GM10847 (cell line): ENCODE data around the gene ENG.

Experiments
- POLR2A ChIP-seq: IDR thresholded peaks from 2 replicates; pipeline ENCODE4 v1.6.1; 2011; ENCODE audit not compliant: insufficient read length; ENCODE audit errors: extremely low read depth

Gene ENG

DNA sequence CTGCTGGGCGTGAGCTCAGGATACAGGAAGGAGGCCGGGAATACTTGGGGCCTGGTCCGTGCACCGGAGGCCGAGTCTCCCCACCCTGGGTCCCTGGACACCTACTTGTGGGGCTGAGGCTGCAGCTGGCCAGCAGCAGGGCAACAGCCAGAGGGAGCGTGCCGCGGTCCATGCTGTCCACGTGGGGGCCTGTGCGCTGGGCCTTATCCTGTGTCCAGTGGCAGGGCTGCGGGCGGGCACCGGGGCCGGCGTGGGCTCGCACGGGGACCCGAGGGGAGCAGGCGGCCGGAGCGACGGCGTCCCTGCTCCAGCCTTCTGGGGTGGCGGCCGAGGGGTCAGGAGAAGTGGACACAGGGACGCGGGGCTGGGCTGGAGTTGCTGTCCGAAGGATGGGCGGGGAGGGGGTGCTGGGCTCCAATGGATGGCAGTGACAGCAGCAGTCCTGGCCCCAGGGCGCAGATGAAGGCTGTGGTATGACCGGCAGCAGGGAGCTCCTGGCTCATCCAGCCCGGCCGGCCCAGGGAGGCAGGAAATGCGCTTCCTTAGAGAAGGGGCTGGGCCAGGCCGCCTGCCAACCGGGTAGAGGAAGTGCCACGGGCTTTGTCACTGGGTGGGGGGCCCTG, at the start of gene ENG:
Gene ENG (minus strand): TSS at position 475 of the 623 bp plus-strand sequence. CDS start 303 bp downstream, at position 172.
- TF ChIP-seq POLR2A = no peak

DNA sequence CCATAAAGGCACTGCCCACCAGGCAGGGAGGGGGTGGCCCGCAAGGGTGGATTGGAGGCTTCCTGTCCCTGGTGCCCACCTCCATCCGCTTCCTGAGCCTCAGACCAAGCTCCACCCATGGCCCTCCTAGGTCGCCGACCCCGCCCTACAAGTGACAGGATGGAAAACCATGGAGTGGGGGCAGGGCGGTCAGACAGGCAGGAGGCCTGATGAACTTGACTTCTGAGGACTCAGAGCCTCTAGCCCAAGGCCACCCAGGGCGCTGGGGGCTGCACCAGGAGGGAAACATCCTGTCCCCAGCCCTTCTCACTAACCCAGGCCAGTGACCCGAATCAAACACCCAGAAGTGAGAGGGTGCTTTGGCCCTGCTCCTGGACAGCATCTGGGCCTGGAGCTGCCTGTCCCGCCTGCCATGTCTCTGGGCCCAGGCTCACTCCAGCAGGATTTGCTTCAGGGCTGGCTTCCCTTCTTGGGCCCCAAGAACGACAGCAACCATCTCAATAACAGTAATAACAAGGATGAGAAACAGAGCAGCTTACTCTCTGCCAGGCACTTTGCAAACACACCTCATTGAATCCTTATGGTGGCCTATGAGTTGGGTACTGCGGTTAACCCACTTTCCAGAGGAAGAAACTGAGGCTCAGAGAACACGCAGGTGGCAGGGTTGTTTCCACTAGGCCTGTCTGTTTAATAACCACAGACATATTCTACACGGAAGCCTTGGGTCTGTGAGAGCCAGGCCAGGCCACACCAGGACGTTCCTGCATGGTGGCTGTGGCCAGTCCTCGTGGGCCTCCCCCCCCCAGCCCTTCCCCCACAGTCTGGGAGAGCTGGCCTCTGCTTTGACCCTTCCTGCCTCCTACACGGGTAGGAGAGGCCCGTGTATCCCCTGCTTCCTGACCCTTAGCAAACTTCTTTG, 49.4 kb upstream of the ENG start:
- TF ChIP-seq POLR2A = no peak

DNA sequence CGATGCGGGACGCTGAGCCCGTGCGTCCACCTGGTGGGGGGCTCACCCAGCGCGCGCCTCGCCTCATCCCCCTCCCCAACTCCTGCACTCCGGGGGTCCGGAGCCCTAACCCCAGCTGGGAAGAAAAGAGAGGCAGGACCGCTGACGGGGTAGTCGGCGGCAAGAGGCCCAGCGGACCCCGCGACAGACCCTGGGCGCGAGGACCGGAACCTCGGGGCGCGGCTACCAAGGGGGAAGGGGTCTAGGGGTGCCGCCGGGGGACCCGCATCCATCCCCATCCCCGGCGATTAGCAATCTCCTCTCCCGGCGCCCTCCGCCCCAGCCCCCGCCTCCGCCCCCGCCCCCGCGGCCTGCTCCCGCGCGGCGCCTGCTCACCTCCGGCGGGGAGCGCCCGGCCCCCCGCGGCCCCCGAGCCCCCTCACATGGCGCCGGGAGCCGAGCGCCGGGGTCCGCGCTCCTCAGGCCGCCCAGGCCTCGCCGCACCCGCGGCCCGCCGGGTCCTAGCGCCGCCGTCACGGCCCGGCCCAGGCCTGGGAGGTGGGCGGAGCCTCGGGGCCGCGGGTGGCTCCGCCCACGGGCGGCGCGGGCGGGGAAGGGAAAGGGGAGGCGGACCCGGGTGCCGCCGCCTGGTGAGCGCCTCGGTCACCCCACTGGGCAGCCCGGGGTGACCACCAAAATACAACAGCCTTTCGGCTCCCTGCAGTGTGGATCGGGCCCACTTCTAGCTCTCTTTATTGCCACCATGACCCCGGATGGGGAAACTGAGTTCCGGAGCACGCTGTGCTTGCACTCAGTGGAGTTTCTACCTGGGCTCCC, 44.9 kb upstream of the ENG start, which contains the start of gene ST6GALNAC6:
Gene ST6GALNAC6 (minus strand): TSS at position 476 of the 816 bp plus-strand sequence. CDS start 1,622 bp downstream, outside the sequence.
- TF ChIP-seq POLR2A = peak; percentile 42

DNA sequence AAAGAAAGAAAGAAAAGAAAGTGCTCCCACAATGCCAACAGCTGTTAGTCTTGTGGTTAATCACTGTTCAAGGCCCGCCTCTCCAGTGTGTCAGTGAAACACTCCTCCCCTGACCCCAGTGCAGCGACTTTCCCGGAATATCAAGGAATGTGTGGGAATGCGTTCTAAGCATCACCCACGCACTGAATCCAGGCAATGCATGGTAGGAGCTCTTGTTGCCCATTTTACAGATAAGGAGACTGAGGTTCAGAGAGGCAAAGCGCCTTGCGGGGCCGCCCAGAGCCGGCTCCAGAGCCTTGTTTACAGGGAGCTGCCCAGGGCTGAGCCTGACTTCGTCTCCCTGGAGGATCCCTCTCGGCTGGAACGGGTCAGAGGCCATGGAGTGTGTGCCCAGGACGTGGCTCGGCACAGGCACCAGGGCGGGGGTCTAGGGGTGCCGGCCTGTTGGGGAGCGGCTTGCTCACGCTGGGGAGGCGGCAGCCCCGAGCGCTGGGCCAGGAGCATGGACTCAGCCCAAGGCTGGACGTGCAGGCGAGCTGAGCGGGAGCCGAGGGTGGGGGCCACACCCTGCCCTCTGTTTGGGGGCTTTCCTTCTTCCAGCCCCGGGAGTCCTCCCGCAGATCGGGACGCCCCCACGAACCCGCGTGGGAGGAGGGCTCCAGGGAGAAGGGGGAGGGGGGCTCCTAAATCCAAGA, 44.1 kb upstream of the ENG start:
- TF ChIP-seq POLR2A = no peak

DNA sequence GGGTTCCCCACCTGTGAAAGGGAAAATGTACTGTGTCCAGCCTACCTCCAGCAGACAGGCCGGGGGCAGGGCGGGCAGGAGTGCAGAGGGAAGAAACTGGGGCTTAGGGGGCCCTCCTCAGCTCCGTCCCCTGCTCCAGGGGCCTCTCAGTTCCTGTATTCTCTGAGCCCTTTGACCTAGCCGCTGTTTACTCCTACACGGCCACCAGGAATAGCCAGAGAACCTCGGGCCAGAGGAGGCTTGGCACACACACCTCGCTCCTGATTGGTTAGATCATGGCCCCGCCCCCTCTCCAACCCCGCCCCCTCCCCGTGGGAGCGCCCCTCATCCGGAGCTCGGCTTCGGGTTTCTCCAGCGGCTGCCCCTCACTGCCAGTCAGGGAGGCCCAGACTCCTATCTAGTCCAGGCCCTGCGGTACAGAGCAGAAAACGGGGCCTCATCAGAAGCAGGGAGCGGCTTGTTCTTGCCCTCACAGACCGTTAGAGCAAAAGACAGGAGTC, 42.8 kb upstream of the ENG start:
- TF ChIP-seq POLR2A = no peak

DNA sequence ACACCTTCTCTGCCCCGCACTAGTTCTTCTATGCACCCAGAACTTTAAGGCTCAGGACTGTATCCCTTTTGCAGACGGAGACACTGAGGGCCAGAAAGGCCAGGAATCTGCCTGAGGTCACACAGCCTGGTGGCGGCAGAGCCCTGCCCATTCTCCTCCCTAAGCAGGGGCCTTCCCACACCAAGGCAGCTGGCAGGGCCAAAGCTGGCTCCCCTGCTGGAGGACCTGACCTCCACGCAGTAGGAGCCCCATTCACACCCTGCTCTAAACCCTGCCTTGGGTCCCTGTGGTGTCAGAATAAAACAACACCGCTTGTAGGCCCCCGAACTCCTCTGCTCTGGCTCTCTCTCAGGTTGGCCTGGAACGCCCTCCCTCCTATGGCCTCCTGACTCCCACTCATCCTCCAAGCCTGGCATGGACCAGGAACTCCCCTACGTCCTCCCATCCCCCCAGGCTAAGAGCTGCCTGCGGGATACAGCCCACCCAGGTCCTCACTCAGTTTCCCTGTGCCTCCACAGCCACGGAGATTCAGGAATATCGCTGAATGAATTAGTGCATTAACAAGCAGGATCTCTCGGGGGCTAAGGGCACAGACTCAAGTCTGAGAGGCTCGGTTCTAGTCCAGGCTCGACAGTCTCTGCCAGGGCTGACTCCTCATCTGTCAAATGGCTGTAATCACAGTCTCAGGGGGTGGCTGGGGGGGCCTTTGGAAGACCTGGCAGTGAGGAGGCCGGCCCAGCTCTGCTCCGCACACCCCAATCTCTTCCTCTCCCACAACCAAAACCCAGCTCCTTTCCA, 42.1 kb upstream of the ENG start:
- no peak for TF ChIP-seq POLR2A

DNA sequence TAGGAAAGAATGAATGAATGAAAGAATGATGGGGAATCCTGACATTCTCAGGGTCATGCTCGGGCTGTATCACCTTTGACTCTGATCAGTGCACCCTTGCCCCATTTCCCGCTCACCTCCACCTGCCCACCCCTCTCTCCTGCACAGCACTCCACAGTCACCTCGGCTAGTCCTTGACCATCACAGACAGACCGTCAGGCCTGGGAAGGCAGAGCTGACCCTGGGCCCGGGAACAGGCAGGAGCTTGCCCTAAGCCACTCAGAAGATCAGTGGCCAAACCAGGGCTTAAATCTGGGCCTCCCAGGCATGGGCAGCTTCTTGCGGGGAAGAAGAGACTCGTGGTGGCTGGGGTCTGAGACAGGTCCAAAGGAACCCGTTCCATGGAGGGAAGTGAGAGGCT, 41.4 kb upstream of the ENG start:
- TF ChIP-seq POLR2A = no peak

DNA sequence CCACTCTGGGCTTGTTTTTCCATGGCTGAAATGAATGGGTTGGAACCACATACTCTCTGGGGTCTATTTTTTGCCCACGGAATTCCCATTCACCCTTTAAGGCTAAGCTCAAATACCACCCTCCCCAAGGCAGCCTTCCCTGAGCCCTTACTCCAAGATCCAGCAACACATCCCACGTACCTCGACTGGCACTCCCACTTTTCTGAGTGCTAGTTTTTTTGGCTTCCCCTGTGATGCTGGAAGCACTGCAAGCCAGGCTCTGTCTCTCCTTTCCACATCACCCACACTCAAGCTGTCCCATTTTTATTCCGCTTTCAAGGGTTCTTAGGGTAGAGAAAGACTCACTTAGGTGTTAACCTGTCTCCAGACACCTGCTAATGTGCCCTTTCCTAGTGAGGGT, 38.9 kb upstream of the ENG start:
- no peak for TF ChIP-seq POLR2A

DNA sequence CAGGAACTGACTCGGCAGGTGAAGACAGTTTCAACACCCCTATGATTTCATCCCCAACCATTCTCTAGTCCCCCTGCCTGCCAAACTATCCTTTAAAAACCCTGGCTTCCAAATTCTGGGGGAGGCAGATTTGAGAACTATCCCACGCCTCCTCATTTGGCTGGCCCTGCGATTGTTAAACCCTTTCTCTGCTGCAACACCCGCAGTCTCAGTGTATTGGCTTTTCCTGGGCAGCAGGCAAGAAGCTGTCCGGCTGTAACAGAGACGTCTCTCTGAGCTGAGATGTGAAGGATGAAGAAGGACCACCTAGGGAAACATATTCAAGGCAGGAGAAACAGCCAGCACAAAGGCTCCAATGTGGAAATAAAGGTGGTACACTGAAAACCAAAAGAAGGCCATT, 38.4 kb upstream of the ENG start:
- TF ChIP-seq POLR2A = no peak

DNA sequence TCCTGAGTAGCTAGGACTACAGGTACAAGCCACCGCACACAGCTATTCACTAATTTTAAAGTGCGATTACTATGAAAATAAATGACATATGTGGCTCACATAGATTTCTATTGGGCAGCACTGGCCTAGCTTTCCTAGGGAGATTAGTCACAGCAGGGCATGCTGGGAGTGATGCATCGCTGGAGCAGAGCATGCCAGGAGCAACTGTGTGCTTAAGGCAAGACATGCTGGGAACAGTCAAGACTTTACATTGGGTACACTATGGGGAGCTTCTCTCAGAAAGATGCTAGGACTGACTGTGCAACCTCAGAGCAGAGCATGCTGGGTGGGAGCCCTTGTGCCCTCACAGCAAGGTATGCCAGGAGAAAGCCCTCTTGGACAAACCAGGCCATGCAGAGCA, 35.6 kb upstream of the ENG start:
- TF ChIP-seq POLR2A = no peak

DNA sequence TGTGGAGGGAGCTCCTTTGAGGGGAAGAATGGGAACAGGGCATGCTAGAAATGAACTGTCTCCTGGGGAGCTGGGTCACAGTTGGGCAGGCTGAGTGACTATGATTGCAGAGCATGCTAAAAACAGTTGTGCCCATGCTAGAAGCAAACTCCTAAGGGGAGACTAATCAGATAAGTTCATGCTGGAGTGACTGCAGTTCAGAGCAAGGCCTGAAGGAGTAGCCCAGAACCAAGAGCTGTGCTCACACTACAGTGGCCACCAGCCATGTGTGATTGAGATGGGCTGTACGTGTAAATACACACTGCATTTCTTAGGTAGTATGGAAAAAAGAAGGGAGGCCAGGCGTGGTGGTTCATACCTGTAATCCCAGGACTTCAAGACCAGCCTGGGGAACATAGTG, 33.3 kb upstream of the ENG start:
- no peak for TF ChIP-seq POLR2A

DNA sequence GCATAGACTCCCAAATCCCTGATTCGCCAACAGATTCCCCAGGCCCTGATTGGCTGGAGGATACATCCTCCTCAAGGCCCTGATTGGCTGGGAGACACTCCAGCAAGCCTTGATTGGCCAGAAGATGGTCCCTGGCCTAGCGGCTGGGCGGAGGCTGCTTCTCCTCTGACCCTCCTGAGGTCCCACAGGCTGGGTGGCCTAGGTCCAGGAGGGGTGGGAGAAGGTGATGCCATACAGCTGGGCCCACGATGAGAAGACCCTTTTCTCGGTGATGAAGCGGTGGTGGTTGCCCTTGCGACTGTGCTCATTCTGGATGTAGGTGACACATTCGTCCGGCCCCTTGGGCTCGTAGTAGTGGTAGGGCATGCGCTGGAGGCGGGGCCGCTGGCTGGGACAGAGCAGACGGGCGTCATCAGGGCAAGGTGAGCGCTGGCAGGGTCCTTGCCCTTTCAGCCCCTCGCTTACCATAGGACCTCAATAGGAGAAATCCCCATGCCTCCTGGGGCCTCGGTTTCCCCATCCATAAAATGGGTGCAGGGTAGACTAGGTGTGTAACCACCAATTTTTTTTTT, 32.0 kb upstream of the ENG start:
- TF ChIP-seq POLR2A = no peak

DNA sequence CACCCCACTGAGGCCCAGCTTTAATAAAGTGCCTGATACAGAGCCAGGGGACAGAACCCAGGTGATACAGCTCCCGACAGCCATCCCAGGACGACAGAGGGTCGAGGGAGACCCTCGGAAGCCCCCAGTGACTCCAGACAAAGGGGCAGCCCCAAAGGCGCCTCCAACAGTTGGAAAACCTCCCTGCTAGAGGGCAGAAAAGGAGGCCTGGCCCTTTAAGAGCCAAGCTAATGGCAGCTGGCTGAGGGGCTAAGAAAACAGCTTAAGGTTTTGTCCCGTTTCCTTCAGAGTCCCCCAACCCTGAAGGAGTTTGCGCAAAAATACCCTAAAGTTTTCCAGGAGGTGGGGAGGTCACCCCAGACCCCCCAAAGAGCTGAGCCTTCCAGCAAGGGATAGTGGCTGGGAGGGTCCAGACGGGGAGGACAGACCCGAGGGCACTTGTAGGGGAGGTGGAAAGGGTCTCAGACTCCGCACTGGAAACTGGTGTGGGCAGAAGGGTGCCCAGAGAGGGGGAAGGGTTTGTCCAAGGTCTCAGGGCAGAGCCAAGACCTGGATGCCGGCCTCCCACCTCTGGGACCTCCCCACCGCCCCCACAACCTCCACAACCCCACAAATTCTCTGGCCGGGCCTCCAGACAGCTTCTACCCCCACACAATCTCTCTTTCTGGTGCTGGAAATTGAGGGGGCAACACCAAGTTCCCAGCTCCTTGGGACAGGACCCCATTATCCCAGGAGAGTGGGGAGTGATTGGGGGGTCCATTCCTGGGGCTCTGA, 31.2 kb upstream of the ENG start:
- TF ChIP-seq POLR2A = no peak
